Measurements from ENCODE around the gene SMOC1.

Gene SMOC1

GRCh38 chr14:69844171-69844570 lies 35.0 kb upstream of the SMOC1 start:
- no peak for DNase-seq
- TF ChIP-seq, protein P1, sequence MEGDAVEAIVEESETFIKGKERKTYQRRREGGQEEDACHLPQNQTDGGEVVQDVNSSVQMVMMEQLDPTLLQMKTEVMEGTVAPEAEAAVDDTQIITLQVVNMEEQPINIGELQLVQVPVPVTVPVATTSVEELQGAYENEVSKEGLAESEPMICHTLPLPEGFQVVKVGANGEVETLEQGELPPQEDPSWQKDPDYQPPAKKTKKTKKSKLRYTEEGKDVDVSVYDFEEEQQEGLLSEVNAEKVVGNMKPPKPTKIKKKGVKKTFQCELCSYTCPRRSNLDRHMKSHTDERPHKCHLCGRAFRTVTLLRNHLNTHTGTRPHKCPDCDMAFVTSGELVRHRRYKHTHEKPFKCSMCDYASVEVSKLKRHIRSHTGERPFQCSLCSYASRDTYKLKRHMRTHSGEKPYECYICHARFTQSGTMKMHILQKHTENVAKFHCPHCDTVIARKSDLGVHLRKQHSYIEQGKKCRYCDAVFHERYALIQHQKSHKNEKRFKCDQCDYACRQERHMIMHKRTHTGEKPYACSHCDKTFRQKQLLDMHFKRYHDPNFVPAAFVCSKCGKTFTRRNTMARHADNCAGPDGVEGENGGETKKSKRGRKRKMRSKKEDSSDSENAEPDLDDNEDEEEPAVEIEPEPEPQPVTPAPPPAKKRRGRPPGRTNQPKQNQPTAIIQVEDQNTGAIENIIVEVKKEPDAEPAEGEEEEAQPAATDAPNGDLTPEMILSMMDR (IDR thresholded peaks at IDR 0.05), result no peak
- Histone ChIP-seq H3K9me3 (no peaks in the 10 kb centered on the region), H3K4me3 (no peak overlapping the region), H3K27ac (no peak overlapping the region), H3K27me3 (peaks cover 0 to 6% of the 10 kb centered on the region in 2 donors), H3K36me3 (no peaks in the 10 kb centered on the region), H3K4me1 (no peaks in the 10 kb centered on the region)
- intact Hi-C loops (cut with DNase I; ENCODE audit: low total_unique reads), result no loop called here

DNA sequence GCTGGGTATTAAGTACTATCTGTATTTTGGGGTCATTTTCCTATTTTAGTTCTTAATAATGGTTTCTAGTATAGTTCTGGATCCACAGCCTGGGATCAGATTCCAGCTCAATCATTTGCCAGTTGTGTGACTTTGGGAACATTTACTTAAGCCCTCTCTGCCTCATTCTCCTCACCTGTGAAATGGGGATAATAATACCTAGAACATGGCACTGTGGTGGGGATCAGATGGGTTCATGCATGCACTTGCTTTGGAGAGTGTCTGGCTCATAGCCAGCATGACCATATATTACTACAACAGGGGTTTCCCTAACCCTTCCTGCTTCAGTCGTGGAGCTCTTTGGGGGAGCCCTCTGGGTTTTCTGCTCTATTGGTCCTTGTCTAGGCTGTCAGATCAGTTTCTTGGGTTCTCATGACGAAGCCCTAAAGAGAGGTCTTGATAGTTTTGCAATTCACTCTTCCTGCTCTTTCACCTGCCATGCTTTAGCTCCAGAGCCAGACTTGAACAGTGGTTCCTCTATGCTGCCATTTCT lies 34.1 kb upstream of the SMOC1 start:
- Histone ChIP-seq H3K27ac (no peak overlapping the region), H3K4me3 (no peak overlapping the region), H3K36me3 (no peaks in the 10 kb centered on the region), H3K9me3 (no peaks in the 10 kb centered on the region), H3K4me1 (no peaks in the 10 kb centered on the region), H3K27me3 (peaks cover 0 to 10% of the 10 kb centered on the region in 2 donors)
- TF ChIP-seq, protein P1 (IDR thresholded peaks at IDR 0.05), result no peak
- no peak for DNase-seq
- intact Hi-C loops (cut with DNase I; ENCODE audit: low total_unique reads), result no loop called here

DNA sequence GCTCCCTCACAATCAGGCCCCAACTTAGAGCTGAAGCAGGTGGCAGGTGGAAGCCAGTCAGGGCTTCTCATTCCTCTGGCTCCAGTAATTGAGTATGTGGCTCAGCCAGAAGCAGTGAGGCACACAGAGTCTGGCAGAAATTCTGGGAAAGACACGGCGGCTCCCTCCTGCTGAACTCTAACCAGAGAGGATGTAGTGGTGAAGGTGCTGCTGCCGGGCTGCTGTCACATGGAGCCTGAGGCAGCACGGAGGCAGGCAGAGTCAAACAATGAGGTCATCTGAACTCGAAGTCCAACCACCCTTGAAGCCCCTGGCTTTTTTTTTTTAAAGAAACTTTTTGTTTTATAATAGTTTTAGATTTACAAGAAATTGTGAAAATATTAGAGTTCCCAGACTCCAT lies 33.4 kb upstream of the SMOC1 start:
- intact Hi-C loops (cut with DNase I; ENCODE audit: low total_unique reads), result no loop called here

GRCh38 chr14:69848156-69848555 lies 31.1 kb upstream of the SMOC1 start:
- Histone ChIP-seq H3K9me3 (no peaks in the 10 kb centered on the region), H3K27ac (no peak overlapping the region), H3K27me3 (peaks cover 0 to 13% of the 10 kb centered on the region in 2 donors), H3K36me3 (no peaks in the 10 kb centered on the region), H3K4me1 (no peaks in the 10 kb centered on the region), H3K4me3 (no peak overlapping the region)
- intact Hi-C loops (cut with DNase I; ENCODE audit: low total_unique reads), result no loop called here
- TF ChIP-seq, protein P1 (IDR thresholded peaks at IDR 0.05), result no peak
- DNase-seq, result no peak

More for the DNA sequence above, 33.4 kb upstream of the SMOC1 start:
- Histone ChIP-seq H3K27me3 (peaks cover 0 to 13% of the 10 kb centered on the region in 2 donors), H3K27ac (no peak overlapping the region), H3K36me3 (no peaks in the 10 kb centered on the region), H3K4me3 (no peak overlapping the region), H3K9me3 (no peaks in the 10 kb centered on the region), H3K4me1 (no peaks in the 10 kb centered on the region)
- TF ChIP-seq, protein P1 (IDR thresholded peaks at IDR 0.05), result no peak
- DNase-seq, result no peak

GRCh38 chr14:69848903-69849391 lies 30.3 kb upstream of the SMOC1 start:
- Histone ChIP-seq H3K4me1 (no peaks in the 10 kb centered on the region), H3K36me3 (no peaks in the 10 kb centered on the region), H3K27me3 (peaks cover 0 to 15% of the 10 kb centered on the region in 2 donors), H3K4me3 (no peak overlapping the region), H3K9me3 (no peaks in the 10 kb centered on the region), H3K27ac (no peak overlapping the region)
- intact Hi-C loops (cut with DNase I; ENCODE audit: low total_unique reads), result no loop called here
- no peak for DNase-seq
- TF ChIP-seq, protein P1 (IDR thresholded peaks at IDR 0.05), result no peak
